HG03280 (cell line): Measurements from ENCODE around the gene PRICKLE2.

Source experiments
- ATAC-seq: cut with Tn5 transposase; IDR thresholded peaks from one replicate; pipeline ENCODE4 v1.9.1; 2021; ENCODE audit warnings: mild to moderate bottlenecking, moderate library complexity; ENCODE audit not compliant: unreplicated experiment

Gene PRICKLE2

DNA sequence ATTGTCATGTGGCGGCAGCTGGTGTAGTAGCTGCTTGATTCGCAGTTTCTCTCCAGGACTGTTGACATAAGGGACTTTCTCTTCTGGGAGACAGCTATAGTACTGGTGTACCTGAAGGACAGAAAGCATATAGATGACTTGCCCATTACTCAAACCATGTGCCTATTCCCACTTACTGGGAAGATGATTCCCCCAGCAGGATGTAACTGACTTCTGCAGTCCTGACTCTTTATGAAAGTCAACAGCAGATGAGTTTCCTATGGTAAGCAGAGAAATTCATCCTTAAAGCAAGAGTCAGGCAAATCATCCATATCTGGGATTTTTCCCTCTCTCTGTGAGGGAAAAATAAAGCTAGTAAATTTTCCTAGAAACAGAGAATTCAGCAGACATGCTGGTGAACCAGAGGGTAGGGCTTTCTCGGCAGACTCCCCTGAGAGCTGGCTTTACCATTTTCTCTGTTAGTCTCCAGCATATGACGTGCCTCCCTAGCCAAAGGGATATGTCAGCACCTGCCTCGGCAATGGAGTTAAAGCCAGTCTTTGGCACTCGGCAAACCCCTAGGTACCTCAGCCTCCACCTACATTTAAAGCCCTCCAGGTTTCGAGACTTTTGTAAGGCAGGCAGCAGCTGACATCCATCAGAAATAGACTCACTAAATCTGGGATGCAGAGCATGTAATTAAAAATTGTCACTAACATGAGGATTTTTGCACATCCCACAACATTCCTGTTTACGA lies 62.1 kb downstream of the PRICKLE2 start:
- ATAC-seq, result peak; percentile 36

GRCh38 chr3:64161481-64161952 lies 63.7 kb downstream of the PRICKLE2 start:
- ATAC-seq, result no peak

- no peak for ATAC-seq
Measured at GRCh38 chr3:64160000-64160695, 65.1 kb downstream of the PRICKLE2 start.

DNA sequence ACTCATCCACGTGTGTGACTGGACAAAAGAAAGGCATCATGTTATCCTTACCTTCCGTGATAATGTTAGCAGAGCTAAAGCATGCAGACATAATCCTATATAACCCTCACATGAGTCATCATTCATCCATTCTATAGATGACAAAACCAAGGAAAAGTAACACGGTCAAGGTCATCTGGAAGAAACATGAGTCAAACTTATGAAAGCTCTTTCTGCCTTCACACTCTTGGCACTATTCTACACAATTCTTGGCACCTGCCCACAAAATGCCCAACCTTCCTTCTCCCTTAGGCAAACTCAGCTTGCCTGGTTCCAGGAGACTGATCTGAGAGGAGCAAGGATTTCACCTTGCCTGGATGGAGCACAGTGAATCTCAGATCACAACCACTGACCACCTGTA lies 66.9 kb downstream of the PRICKLE2 start:
- no peak for ATAC-seq

DNA sequence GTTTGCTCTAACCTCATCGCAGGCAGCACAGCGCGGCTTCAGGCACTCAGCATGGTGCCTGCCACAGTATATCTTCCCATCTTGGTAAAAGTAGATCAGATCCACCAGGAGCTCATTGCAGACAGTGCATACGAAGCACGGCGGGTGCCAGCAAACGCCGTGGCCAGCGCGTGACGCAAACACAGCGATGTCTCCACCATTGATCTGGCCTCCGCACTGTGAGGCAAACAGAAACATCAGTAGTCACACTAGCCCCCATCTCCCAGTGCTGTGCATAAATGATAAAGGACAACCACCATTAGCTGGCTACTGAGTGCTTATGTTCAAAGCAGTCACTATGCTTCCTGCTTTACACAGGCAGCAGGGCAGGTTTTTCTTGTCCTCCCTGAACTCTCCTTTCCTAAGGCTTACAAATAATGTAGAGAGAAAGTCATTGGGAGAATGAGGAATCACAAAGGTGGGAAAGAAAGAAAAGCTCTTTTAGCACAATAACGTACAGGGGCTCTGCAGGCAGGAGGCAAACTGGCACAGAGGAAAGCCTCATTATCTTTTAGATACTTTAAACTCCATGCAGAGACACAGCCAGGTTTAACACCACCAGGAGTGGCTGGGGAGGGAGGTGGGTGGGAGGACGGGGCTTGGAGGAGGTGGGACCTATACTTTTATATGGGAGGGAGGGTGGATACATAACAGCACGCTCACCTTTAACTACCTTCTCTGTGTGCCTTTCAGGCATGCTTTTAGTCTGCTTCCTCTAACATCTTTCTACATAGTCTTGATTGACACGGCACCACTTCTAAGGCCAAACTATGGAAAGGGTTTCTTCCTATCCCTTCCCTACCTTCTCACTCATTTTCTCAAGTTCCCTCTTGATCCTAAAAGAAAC lies 67.9 kb downstream of the PRICKLE2 start:
- ATAC-seq, result no peak

GRCh38 chr3:64155328-64155727 lies 69.9 kb downstream of the PRICKLE2 start:
- no peak for ATAC-seq

DNA sequence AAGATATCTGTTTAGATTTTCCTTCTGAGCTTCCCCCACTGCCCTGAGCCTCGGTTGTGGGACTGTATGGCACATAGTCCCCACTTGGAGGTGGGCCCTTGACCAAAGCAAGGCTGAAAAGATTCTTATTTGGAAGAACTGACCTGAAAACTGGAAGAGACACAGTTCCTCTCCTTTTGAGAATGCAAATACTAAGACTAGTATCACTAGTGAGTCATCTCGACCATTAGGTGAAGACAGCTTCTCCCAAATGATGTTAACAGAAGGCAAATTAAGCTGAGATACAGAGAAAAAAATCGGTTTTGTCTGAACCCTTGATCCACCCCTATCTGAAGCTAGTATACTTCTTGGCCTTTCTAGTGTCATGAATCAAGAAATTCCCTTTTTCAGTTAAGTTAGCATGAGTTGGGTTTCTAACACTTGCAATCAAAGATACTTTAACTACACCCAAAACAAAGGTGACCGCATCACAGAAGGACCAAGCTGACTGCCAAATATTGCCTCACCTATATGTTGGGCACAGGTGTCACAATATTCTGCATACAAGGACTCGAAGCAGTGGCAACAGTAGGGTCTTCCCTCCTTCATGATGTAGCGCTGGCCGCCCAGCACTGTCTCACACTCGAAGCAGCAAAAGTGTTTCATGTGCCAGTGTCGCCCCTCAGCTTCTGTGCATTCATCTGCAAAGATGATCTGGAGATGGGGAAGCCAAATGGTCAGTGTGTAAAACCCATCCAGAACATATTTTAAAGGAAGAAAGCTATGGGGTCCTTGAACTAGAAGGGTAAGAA lies 72.4 kb downstream of the PRICKLE2 start:
- no peak for ATAC-seq

- no peak for ATAC-seq
Measured at GRCh38 chr3:64152086-64152485, 73.2 kb downstream of the PRICKLE2 start.

- ATAC-seq, result no peak
Measured at GRCh38 chr3:64151342-64151871, 73.9 kb downstream of the PRICKLE2 start.

DNA sequence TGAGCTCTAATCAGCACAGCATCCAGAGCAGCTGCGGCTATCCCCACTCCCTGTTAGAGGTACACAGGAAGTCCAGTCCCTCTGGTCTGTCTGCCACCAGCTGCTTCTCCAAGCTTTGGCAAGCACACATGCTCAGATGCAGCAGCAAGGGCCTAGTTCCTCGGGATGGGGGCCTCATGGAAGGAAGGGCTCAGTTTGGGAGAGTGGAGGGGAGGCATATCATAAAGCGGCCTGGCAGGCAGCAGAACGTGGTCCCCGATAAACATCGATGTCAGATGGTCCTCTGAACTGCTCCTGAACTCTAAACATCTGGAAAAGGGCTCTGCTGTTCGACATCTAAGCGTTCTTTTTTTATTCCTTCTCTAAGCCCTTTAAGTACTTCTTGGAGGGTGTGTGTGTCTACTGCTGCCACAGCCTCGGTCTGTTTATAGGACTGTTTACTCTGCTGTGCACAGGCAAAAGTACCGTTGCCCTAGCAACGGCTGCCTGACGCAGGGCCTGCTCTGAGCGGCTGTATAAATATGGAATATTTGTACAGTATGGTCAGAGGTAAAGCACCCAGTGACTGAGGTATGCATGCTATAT lies 74.6 kb downstream of the PRICKLE2 start:
- ATAC-seq, result no peak

GRCh38 chr3:64149886-64150285 lies 75.4 kb downstream of the PRICKLE2 start:
- no peak for ATAC-seq

DNA sequence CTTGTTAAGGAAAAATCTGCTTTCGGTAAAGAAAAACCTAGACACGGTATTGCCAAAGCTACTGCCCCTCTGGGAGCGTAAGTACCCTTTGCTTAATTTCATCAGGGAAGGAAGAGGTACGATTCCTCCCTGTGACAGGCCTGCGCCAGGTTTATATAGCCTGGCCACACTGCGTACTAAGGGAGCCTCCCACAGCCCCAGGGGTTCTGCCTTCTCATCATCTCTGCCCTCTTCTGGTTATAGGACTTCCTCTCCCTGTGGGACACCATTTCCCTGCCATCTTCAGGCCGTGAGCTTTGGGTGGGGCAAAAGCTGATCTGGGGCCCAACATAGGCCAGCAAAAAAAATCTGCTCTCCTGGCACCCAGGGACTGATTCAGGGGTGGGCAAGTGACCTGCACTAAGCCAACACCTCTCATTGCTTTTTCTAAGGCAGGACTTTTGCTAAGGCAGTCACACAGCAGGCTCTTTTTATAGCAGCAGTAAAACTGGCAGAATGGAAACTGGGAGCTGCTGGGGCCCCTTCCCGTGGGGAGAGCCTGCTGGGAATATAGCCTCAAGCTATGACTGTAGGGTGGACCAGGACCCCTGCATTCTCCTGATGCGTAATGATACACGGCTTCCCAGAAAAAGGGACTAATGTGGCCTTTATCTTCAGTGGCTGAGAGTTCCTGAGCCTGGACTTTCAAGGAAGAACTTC lies 76.2 kb downstream of the PRICKLE2 start:
- ATAC-seq, result no peak

DNA sequence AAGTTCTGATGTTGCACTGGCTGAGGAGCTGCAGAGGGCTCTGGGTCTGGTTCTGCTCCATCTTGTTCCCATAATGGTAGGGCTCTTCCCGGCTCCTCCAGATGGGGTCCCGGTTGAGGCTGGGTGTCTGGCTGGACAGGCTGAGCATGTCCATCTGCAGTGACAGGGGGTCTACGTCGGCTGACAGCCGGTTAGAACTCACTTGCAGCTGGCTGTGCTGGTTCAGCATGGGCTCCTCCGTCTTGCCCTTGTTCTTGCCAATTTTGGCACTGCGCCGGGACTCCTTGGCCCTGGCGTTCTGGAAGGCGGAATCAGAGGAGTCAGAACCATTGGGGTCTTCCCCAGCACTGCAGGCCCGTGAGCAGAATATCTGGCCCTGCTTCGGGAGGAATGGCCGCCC lies 78.1 kb downstream of the PRICKLE2 start:
- ATAC-seq, result no peak

DNA sequence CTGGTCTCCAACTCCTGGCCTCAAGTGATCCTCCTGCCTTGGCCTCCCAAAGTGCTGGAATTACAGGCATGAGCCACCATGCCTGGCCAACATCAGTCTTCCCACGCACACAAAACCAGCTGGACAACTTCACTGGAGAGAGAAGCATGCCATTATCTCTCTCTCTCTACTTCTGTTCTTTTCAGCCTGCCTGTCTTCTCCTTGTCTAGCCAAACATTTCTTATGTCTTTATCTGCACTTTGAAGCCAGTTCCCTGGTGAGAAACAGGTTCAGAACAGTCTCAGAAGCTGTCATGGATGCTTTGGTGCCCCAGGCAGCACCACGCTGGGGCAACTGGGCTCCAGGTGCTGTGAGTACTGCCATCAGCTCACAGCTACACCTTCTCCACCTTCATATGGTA lies 79.8 kb downstream of the PRICKLE2 start:
- ATAC-seq, result no peak

DNA sequence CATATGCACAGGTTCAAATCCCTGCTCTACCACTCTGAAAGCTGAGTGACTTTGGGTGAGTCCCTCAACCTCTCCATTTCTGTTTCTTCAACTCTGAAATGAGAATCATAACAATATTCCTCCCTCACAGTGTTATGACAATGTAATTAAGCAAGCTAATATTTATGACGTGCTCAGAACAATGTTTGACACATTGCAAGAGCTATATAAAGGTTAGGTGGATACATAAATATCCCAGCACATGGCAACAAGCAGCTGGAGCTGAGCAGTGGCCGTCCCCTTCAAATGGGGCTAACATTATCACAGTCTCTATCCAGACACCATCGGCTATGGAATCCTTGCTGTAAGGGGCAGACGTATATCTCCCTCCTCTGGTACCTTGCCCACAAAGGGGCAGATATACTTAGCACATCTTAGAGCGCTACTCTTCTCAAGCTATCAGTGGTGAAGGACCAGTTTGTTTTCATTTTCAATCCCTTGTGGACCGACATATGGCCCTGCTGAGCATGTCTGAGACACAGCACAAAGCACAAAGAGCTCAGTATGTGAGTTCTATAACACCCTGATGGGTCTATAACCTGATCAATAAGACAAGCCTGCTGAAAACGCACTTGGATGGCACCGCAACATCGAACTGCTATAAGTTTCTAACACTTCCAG lies 80.9 kb downstream of the PRICKLE2 start:
- ATAC-seq, result no peak

DNA sequence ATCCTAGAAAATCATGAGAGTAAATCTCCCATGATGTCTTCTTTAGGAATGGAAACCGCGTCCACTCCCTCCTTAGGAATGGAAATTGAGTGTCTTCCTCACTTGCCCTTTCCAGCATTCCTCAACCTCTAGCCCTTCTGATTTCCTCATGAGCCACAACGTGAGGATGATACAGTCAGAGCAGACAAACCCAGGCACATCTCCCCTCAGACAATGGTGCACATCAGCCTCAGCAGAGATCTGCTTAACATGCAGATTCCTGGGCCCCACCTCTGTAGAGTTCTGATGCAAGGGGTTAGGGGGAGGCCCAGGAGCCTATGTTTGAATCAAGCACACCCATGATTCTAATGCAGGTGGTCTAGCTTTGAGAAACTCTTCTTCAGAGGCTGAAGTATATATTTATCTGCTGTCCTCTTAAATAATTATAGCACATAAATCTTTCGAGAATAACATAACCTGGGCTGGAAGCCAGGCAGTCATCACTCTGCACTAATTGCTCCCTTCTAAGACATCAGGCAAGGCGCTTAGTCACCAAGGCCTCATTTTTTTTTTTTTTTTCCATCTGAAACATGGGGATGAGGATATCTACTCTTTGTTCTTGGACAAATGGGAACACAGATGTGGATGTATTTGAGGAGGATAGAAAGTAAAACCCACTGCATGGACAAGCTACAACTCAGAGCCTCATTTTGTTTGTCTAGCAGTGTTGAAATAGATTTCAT lies 81.7 kb downstream of the PRICKLE2 start:
- no peak for ATAC-seq

DNA sequence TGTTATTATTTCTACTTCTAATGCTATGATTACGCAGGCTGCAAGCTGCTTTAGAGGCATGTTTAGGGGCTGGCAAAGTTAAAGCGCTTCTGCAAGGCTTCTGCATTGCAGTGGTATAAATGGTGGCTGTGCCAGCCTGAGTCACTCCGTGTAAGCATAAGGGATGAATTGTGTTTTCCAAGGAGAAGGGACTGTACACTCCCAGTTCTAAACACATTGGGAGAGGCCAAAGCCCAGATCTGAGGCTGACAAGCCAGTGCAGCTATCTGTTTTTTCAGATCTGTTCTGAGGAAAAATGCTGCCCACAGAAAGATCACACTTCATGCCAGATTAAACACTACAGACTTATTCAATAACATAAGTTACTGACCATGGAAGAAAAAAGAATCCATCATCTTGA lies 83.8 kb downstream of the PRICKLE2 start:
- no peak for ATAC-seq

- ATAC-seq, result no peak
Measured at GRCh38 chr3:64140651-64141050, 84.6 kb downstream of the PRICKLE2 start.
